Measurements from ENCODE around the gene LRRC7. TPM values are rescaled to one million over a fixed set of nuclear protein-coding genes. Genes with fewer than 3 reads are reported as not detected.
A peak's percentile ranks its signal among the peaks of the same experiment; 100 is the strongest.

LRRC7 gene
- total RNA-seq, 4 donors from 2014 or later = 0.62 to 2.1 (median 1.3) TPM

DNA sequence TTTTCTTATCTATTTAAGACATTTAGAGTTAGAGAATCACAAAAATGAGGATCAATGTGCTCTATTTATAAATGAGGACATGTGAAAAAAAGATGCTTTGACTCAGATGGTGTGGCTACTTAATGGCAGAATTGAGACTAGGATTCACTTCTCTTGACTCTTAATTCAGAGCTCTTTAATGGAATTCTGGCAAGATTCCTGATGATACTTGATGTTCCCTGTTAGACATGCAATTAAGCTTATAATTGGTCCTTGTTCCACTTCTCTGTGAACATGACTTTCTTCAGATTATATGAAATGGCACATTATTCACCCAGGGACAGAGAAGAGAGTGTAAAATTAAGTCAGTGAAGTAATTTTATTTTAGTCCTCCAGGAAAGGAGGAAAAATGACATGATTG, 165.3 kb downstream of the LRRC7 start:
- intact Hi-C loops (cut with DNase I; ENCODE audit: low total_unique reads) (no loop called here), in situ Hi-C loops (cut with MboI; ENCODE audit: low sequenced_read_pairs in 4 of 4) (loop anchor here in 1 of 4 donors (25.0 kb wide), 2 partner anchors 1146 to 1271 kb away; no protein-coding TSS in a partner anchor)
- no peaks in the 10 kb centered on the region for H3K36me3 ChIP-seq
- no peak overlapping the region for H3K4me3 ChIP-seq
- H3K4me1 ChIP-seq = no peaks in the 10 kb centered on the region
- ATAC-seq (no peak), DNase-seq (no peak)
- no peaks in the 10 kb centered on the region for H3K9me3 ChIP-seq
- H3K27ac ChIP-seq = no peak overlapping the region
- no peaks in the 10 kb centered on the region for H3K27me3 ChIP-seq
- TF ChIP-seq POLR2A (IDR thresholded peaks at IDR 0.05) = no peak
- TF ChIP-seq, protein P1, sequence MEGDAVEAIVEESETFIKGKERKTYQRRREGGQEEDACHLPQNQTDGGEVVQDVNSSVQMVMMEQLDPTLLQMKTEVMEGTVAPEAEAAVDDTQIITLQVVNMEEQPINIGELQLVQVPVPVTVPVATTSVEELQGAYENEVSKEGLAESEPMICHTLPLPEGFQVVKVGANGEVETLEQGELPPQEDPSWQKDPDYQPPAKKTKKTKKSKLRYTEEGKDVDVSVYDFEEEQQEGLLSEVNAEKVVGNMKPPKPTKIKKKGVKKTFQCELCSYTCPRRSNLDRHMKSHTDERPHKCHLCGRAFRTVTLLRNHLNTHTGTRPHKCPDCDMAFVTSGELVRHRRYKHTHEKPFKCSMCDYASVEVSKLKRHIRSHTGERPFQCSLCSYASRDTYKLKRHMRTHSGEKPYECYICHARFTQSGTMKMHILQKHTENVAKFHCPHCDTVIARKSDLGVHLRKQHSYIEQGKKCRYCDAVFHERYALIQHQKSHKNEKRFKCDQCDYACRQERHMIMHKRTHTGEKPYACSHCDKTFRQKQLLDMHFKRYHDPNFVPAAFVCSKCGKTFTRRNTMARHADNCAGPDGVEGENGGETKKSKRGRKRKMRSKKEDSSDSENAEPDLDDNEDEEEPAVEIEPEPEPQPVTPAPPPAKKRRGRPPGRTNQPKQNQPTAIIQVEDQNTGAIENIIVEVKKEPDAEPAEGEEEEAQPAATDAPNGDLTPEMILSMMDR (IDR thresholded peaks at IDR 0.05 in 4 of 5, conservative IDR thresholded peaks at IDR 0.05 in 1 of 5) = no peak

DNA sequence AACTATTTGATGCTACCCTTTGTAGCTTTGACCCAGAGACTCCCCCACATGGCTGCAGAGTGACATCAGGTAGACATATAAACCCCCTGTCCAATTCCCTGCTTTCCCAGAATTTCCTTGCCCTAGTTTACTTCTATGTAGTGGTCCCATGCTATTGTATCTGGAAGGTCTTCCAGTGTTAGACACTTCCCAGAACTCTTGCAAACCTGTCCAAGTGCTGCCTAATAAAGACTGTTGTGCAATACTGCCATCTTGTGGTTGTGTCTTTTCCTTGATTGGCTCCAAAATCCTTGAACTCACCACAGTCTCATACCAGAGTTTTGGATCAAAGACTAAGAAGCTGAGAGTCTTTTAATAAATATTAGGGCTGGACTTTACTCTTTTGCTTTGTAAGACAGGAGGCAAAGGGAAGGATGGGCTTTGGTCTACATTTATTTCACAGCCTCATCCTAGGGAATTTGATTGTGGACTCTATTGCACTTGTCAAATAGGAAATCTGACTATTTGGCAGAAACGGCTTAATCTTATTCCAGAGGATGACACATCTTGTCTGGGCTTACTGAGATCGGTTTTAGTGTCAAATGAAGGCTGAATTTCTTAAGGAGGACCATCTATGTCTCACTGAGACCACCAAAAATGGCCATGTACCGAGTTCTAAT, 169.9 kb downstream of the LRRC7 start:
- no peaks in the 10 kb centered on the region for H3K36me3 ChIP-seq
- no peaks in the 10 kb centered on the region for H3K9me3 ChIP-seq
- no peak overlapping the region for H3K27ac ChIP-seq
- no peak for TF ChIP-seq POLR2A (IDR thresholded peaks at IDR 0.05)
- TF ChIP-seq, protein P1 (IDR thresholded peaks at IDR 0.05 in 4 of 5, conservative IDR thresholded peaks at IDR 0.05 in 1 of 5) = peak; percentile 38 to 67 (median 45)
- ATAC-seq (no peak), DNase-seq (no peak)
- intact Hi-C loops (cut with DNase I; ENCODE audit: low total_unique reads) (loop anchor here (2.0 kb wide), 1 partner anchor 1137 kb away; no protein-coding TSS in a partner anchor), in situ Hi-C loops (cut with MboI; ENCODE audit: low sequenced_read_pairs in 4 of 4) (loop anchor here in 1 of 4 donors (25.0 kb wide), 2 partner anchors 1150 to 1275 kb away; no protein-coding TSS in a partner anchor)
- H3K4me3 ChIP-seq = no peak overlapping the region
- no peaks in the 10 kb centered on the region for H3K27me3 ChIP-seq
- no peaks in the 10 kb centered on the region for H3K4me1 ChIP-seq

- no peak for TF ChIP-seq POLR2A (IDR thresholded peaks at IDR 0.05)
- TF ChIP-seq, protein P1 (IDR thresholded peaks at IDR 0.05 in 4 of 5, conservative IDR thresholded peaks at IDR 0.05 in 1 of 5) = no peak
- H3K27me3 ChIP-seq = no peaks in the 10 kb centered on the region
- H3K36me3 ChIP-seq = no peaks in the 10 kb centered on the region
- in situ Hi-C loops (cut with MboI; ENCODE audit: low sequenced_read_pairs in 4 of 4) = loop anchor here in 1 of 4 donors (25.0 kb wide), 2 partner anchors 1151 to 1276 kb away; no protein-coding TSS in a partner anchor
- H3K4me1 ChIP-seq = no peaks in the 10 kb centered on the region
- no peak for ATAC-seq
- no peak overlapping the region for H3K4me3 ChIP-seq
- H3K27ac ChIP-seq = no peak overlapping the region
- H3K9me3 ChIP-seq = no peaks in the 10 kb centered on the region
- DNase-seq = no peak
- intact Hi-C loops (cut with DNase I; ENCODE audit: low total_unique reads) = no loop called here
These were observed 170.9 kb downstream of the LRRC7 start for GRCh38 chr1:69738458-69739250.

GRCh38 chr1:69739251-69739605, 171.5 kb downstream of the LRRC7 start:
- in situ Hi-C loops (cut with MboI; ENCODE audit: low sequenced_read_pairs in 4 of 4) = loop anchor here in 1 of 4 donors (25.0 kb wide), 2 partner anchors 1152 to 1277 kb away; no protein-coding TSS in a partner anchor
- no peaks in the 10 kb centered on the region for H3K4me1 ChIP-seq

More at GRCh38 chr1:69739251-69739605, 171.5 kb downstream of the LRRC7 start:
- Histone ChIP-seq H3K4me3 (no peak overlapping the region), H3K9me3 (no peaks in the 10 kb centered on the region), H3K27me3 (no peaks in the 10 kb centered on the region), H3K27ac (no peak overlapping the region), H3K36me3 (no peaks in the 10 kb centered on the region)
- intact Hi-C loops (cut with DNase I; ENCODE audit: low total_unique reads) = no loop called here
- DNase-seq (no peak), ATAC-seq (no peak)
- TF ChIP-seq POLR2A (IDR thresholded peaks at IDR 0.05) = no peak
- TF ChIP-seq, protein P1 (IDR thresholded peaks at IDR 0.05 in 4 of 5, conservative IDR thresholded peaks at IDR 0.05 in 1 of 5) = no peak

All from gastrocnemius medialis (tissue), 4 donors.